ENCODE data around the gene TBX10.
"Not testable (repeated sequence)": the region's sequence is repeated elsewhere in the genome, so short reads cannot be mapped to it uniquely, and the experiment has no call there.

The TBX10 gene

DNA sequence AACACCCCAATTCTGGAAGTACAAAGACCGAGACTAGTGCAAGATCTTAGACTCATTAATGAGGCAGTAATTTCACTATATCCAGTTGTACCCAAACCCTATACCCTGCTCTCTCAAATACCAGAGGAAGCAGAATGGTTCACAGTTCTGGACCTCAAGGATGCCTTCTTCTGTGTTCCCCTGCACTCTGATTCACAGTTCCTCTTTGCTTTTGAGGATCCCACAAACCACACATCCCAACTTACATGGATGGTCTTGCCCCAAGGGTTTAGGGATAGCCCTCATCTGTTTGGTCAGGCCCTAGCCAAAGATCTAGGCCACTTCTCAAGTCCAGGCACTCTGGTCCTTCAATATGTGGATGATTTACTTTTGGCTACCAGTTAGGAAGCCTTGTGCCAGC, 15.8 kb downstream of the TBX10 start:
- not testable (repeated sequence) for H3K27me3 ChIP-seq (ENCODE audit: insufficient read depth, low read length); H2AK5ac ChIP-seq (ENCODE audit: low read length); H2BK120ac ChIP-seq (ENCODE audit: insufficient read depth, low read length, poor library complexity); H2BK12ac ChIP-seq (ENCODE audit: low read length); H3K4me1 ChIP-seq (ENCODE audit: control insufficient read depth in 1 of 2, insufficient read depth in 2 of 2, low read length in 2 of 2); H4K8ac ChIP-seq (ENCODE audit: low read depth, low read length); DNase-seq; H3K79me2 ChIP-seq (ENCODE audit: control insufficient read depth, insufficient read depth, low read length, poor library complexity); H3K4ac ChIP-seq (ENCODE audit: low read depth, low read length); H2BK5ac ChIP-seq (ENCODE audit: low read depth, low read length, poor library complexity); H3K9ac ChIP-seq (ENCODE audit: low read length); H4K12ac ChIP-seq (ENCODE audit: low read depth, low read length); H3K36me3 ChIP-seq (ENCODE audit: control insufficient read depth in 1 of 2, insufficient read depth in 2 of 2, low read length in 2 of 2); H3K79me1 ChIP-seq (ENCODE audit: low read length); H3K9me3 ChIP-seq (ENCODE audit: insufficient read depth, low read depth, low read length); H3K4me3 ChIP-seq (ENCODE audit: low read depth, low read length); H3K23ac ChIP-seq (ENCODE audit: low read length); H3K27ac ChIP-seq (ENCODE audit: low read depth, low read length); H3K4me2 ChIP-seq (ENCODE audit: low read length); H3K14ac ChIP-seq (ENCODE audit: low read length); H2AFZ ChIP-seq (ENCODE audit: insufficient read depth, low read length, poor library complexity); H4K91ac ChIP-seq (ENCODE audit: low read depth, low read length); H3K18ac ChIP-seq (ENCODE audit: low read length)
- WGBS (ENCODE audit: extremely low coverage, insufficient coverage, insufficient read length), result no CpG with 5 or more reads among the region's 1 CpG

DNA sequence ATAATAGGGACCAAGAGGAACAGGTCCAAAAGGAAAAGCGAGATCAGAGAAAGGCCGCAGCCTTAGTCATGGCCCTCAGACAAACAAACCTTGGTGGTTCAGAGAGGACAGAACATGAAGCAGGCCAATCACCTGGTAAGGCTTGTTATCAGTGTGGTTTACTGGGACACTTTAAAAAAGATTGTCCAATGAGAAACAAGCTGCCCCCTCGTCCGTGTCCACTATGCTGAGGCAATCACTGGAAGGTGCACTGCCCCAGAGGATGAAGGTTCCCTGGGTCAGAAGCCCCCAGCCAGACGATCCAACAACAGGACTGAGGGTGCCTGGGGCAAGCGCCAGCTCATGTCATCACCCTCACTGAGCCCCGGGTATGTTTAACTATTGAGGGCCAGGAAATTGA, 16.7 kb downstream of the TBX10 start:
- not testable (repeated sequence) for H3K9me3 ChIP-seq (ENCODE audit: insufficient read depth, low read depth, low read length); H2AFZ ChIP-seq (ENCODE audit: insufficient read depth, low read length, poor library complexity); H3K4ac ChIP-seq (ENCODE audit: low read depth, low read length); H3K36me3 ChIP-seq (ENCODE audit: control insufficient read depth in 1 of 2, insufficient read depth in 2 of 2, low read length in 2 of 2); H3K9ac ChIP-seq (ENCODE audit: low read length); H4K8ac ChIP-seq (ENCODE audit: low read depth, low read length); H2BK5ac ChIP-seq (ENCODE audit: low read depth, low read length, poor library complexity); H3K14ac ChIP-seq (ENCODE audit: low read length); H3K4me2 ChIP-seq (ENCODE audit: low read length); H3K79me2 ChIP-seq (ENCODE audit: control insufficient read depth, insufficient read depth, low read length, poor library complexity); H3K18ac ChIP-seq (ENCODE audit: low read length); H4K91ac ChIP-seq (ENCODE audit: low read depth, low read length); H3K4me3 ChIP-seq (ENCODE audit: low read depth, low read length); H3K4me1 ChIP-seq (ENCODE audit: control insufficient read depth in 1 of 2, insufficient read depth in 2 of 2, low read length in 2 of 2); H2BK12ac ChIP-seq (ENCODE audit: low read length); H2BK120ac ChIP-seq (ENCODE audit: insufficient read depth, low read length, poor library complexity); H2AK5ac ChIP-seq (ENCODE audit: low read length); H3K27me3 ChIP-seq (ENCODE audit: insufficient read depth, low read length); H3K27ac ChIP-seq (ENCODE audit: low read depth, low read length); H3K23ac ChIP-seq (ENCODE audit: low read length); H3K79me1 ChIP-seq (ENCODE audit: low read length); DNase-seq; H4K12ac ChIP-seq (ENCODE audit: low read depth, low read length)
- no CpG with 5 or more reads among the region's 7 CpGs for WGBS (ENCODE audit: extremely low coverage, insufficient coverage, insufficient read length)

DNA sequence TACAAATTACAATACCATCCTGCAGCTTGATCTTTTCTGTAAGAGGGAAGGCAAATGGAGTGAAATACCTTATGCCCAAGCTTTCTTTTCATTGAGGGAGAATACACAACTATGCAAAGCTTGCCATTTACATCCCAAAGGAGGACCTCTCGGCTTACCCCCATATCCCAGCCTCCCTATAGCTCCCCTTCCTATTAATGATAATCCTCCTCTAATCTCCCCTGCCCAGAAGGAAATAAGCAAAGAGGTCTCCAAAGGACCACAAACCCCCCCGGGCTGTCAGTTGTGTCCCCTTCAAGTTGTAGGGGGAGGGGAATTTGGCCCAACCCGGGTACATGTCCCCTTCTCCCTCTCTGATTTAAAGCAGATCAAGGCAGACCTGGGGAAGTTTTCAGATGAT, 17.6 kb downstream of the TBX10 start:
- H2BK12ac ChIP-seq (ENCODE audit: low read length); H2BK120ac ChIP-seq (ENCODE audit: insufficient read depth, low read length, poor library complexity); H3K36me3 ChIP-seq (ENCODE audit: control insufficient read depth in 1 of 2, insufficient read depth in 2 of 2, low read length in 2 of 2); H2AK5ac ChIP-seq (ENCODE audit: low read length); H3K4me2 ChIP-seq (ENCODE audit: low read length); H3K27ac ChIP-seq (ENCODE audit: low read depth, low read length); H3K23ac ChIP-seq (ENCODE audit: low read length); H3K4ac ChIP-seq (ENCODE audit: low read depth, low read length); H3K9ac ChIP-seq (ENCODE audit: low read length); H3K79me2 ChIP-seq (ENCODE audit: control insufficient read depth, insufficient read depth, low read length, poor library complexity); H3K9me3 ChIP-seq (ENCODE audit: insufficient read depth, low read depth, low read length); H4K91ac ChIP-seq (ENCODE audit: low read depth, low read length); H3K18ac ChIP-seq (ENCODE audit: low read length); DNase-seq; H3K4me1 ChIP-seq (ENCODE audit: control insufficient read depth in 1 of 2, insufficient read depth in 2 of 2, low read length in 2 of 2); H2BK5ac ChIP-seq (ENCODE audit: low read depth, low read length, poor library complexity); H3K14ac ChIP-seq (ENCODE audit: low read length); H3K4me3 ChIP-seq (ENCODE audit: low read depth, low read length); H4K8ac ChIP-seq (ENCODE audit: low read depth, low read length); H4K12ac ChIP-seq (ENCODE audit: low read depth, low read length); H2AFZ ChIP-seq (ENCODE audit: insufficient read depth, low read length, poor library complexity); H3K79me1 ChIP-seq (ENCODE audit: low read length); H3K27me3 ChIP-seq (ENCODE audit: insufficient read depth, low read length): not testable (repeated sequence)
- no CpG with 5 or more reads among the region's 3 CpGs for WGBS (ENCODE audit: extremely low coverage, insufficient coverage, insufficient read length)

DNA sequence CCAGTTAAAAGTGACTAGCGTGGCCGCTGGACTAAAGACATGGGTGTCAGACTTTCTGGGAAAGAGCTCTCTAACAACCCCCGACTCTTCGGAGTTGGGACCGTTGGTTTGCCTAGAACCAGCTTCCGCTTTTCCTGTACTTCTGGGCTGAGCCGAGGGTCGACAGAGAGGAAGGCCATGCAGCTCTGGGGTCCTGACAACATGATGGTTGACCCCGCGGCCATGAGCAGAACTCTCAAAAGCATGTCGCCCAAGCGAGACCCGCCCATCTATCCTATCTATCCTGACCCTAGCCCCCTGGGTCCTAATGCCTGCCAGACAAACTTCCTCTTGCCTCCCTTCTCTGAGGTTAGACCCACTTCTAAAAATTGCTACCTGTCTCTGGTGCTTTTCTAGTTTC, 18.9 kb downstream of the TBX10 start:
- peak overlapping the region; percentile 78 for H3K4me2 ChIP-seq (ENCODE audit: low read length)
- H4K8ac ChIP-seq (ENCODE audit: low read depth, low read length); H3K14ac ChIP-seq (ENCODE audit: low read length); H3K27ac ChIP-seq (ENCODE audit: low read depth, low read length); H3K27me3 ChIP-seq (ENCODE audit: insufficient read depth, low read length); H4K12ac ChIP-seq (ENCODE audit: low read depth, low read length); H2BK5ac ChIP-seq (ENCODE audit: low read depth, low read length, poor library complexity); H3K9ac ChIP-seq (ENCODE audit: low read length); H3K4me1 ChIP-seq (ENCODE audit: control insufficient read depth in 1 of 2, insufficient read depth in 2 of 2, low read length in 2 of 2); H3K4ac ChIP-seq (ENCODE audit: low read depth, low read length); H3K36me3 ChIP-seq (ENCODE audit: control insufficient read depth in 1 of 2, insufficient read depth in 2 of 2, low read length in 2 of 2); H2BK12ac ChIP-seq (ENCODE audit: low read length); H4K91ac ChIP-seq (ENCODE audit: low read depth, low read length); H2BK120ac ChIP-seq (ENCODE audit: insufficient read depth, low read length, poor library complexity); H3K23ac ChIP-seq (ENCODE audit: low read length); H3K9me3 ChIP-seq (ENCODE audit: insufficient read depth, low read depth, low read length); H3K79me2 ChIP-seq (ENCODE audit: control insufficient read depth, insufficient read depth, low read length, poor library complexity); H3K79me1 ChIP-seq (ENCODE audit: low read length); DNase-seq; H2AK5ac ChIP-seq (ENCODE audit: low read length); H3K18ac ChIP-seq (ENCODE audit: low read length): not testable (repeated sequence)
- peak overlapping the region; percentile 45 for H2AFZ ChIP-seq (ENCODE audit: insufficient read depth, low read length, poor library complexity)
- peak overlapping the region; percentile 66 for H3K4me3 ChIP-seq (ENCODE audit: low read depth, low read length)
- WGBS (ENCODE audit: extremely low coverage, insufficient coverage, insufficient read length), result no CpG with 5 or more reads among the region's 13 CpGs
